ENCODE results near the gene TOX4. TPM values are rescaled to one million over a fixed set of nuclear protein-coding genes. Genes with fewer than 3 reads are reported as not detected.

The TOX4 gene
- total and polyA plus RNA-seq, 2 donors (not counting 1 experiment from before 2014, with no cell fraction given) = 33.6 to 74.1 TPM

- H3K4me1 ChIP-seq (ENCODE audit: control insufficient read depth in 2 of 2, insufficient read depth in 2 of 2, low read length in 2 of 2) = peaks cover 8 to 10% of the 10 kb centered on the region in 2 donors
- no peak overlapping the region for H3K4me2 ChIP-seq (replicated peaks; ENCODE audit: low read depth, low read length, poor library complexity, severe bottlenecking)
- no peaks in the 10 kb centered on the region for H3K79me2 ChIP-seq (ENCODE audit: control insufficient read depth, insufficient read depth, low read length)
- no peak for ATAC-seq (ENCODE audit: low read depth)
- H3K27me3 ChIP-seq (replicated peaks in 1 of 4; ENCODE audit: control extremely low read depth in 1 of 4, control insufficient read depth in 3 of 4, insufficient read depth in 4 of 4, low read length in 3 of 4) = peaks cover 0 to 30% (median 26%) of the 10 kb centered on the region in 4 experiments
- no peak overlapping the region for H3K9ac ChIP-seq (ENCODE audit: low read length)
- no peak for DNase-seq
- intact Hi-C loops (cut with micrococcal nuclease) = no loop called here
- no peak overlapping the region for H2AFZ ChIP-seq (ENCODE audit: insufficient read depth, low read depth, low read length, poor library complexity, severe bottlenecking)
- peaks cover 12% of the 10 kb centered on the region for H3K4me1 Mint-ChIP-seq
- H3K9me3 Mint-ChIP-seq (ENCODE audit: insufficient read depth) = no peaks in the 10 kb centered on the region
- H3K36me3 ChIP-seq (replicated peaks in 1 of 2; ENCODE audit: control extremely low read depth in 1 of 2, control insufficient read depth in 1 of 2, extremely low read depth in 1 of 2, insufficient read depth in 2 of 2, low read length in 1 of 2) = no peaks in the 10 kb centered on the region
- CTCF ChIA-PET = interaction anchor here (0.6 kb wide), 1 partner anchor 1004 kb away, joined by 4 read pairs; no protein-coding TSS in a partner anchor
- H3K9me3 ChIP-seq (ENCODE audit: control extremely low read depth in 1 of 3, control insufficient read depth in 2 of 3, insufficient read depth in 1 of 3, low read length in 2 of 3) = no peaks in the 10 kb centered on the region
- H3K4me3 ChIP-seq (ENCODE audit: control extremely low read depth in 1 of 5, extremely low read depth in 1 of 5, insufficient read depth in 1 of 5, low read depth in 2 of 5, low read length in 4 of 5) = no peak overlapping the region
- peaks cover 57% of the 10 kb centered on the region for H3K27me3 Mint-ChIP-seq
- POLR2A ChIA-PET = no interaction called here
- H4K20me1 ChIP-seq (ENCODE audit: control insufficient read depth, insufficient read depth, low read length, poor library complexity, severe bottlenecking) = no peaks in the 10 kb centered on the region
- TF ChIP-seq EZH2 (IDR thresholded peaks at IDR 0.05; ENCODE audit: borderline replicate concordance, insufficient read depth, low read depth, low read length, poor library complexity, severe bottlenecking) = no peak
- H3K27ac Mint-ChIP-seq = no peak overlapping the region
- no peak overlapping the region for H3K27ac ChIP-seq (ENCODE audit: low read length in 2 of 2)
- no peak overlapping the region for H3K4me3 Mint-ChIP-seq
These were observed 56.3 kb downstream of the TOX4 start for GRCh38 chr14:21533294-21533693.

- Histone ChIP-seq H3K27me3 (replicated peaks in 1 of 4; ENCODE audit: control extremely low read depth in 1 of 4, control insufficient read depth in 3 of 4, insufficient read depth in 4 of 4, low read length in 3 of 4) (peaks cover 0 to 40% (median 34%) of the 10 kb centered on the region in 4 experiments), H3K36me3 (replicated peaks in 1 of 2; ENCODE audit: control extremely low read depth in 1 of 2, control insufficient read depth in 1 of 2, extremely low read depth in 1 of 2, insufficient read depth in 2 of 2, low read length in 1 of 2) (no peaks in the 10 kb centered on the region), H2AFZ (ENCODE audit: insufficient read depth, low read depth, low read length, poor library complexity, severe bottlenecking) (no peak overlapping the region), H3K4me3 (ENCODE audit: control extremely low read depth in 1 of 5, extremely low read depth in 1 of 5, insufficient read depth in 1 of 5, low read depth in 2 of 5, low read length in 4 of 5) (no peak overlapping the region), H3K9ac (ENCODE audit: low read length) (no peak overlapping the region), H4K20me1 (ENCODE audit: control insufficient read depth, insufficient read depth, low read length, poor library complexity, severe bottlenecking) (no peaks in the 10 kb centered on the region), H3K4me2 (replicated peaks; ENCODE audit: low read depth, low read length, poor library complexity, severe bottlenecking) (no peak overlapping the region), H3K27ac (ENCODE audit: low read length in 2 of 2) (no peak overlapping the region), H3K79me2 (ENCODE audit: control insufficient read depth, insufficient read depth, low read length) (no peaks in the 10 kb centered on the region), H3K9me3 (ENCODE audit: control extremely low read depth in 1 of 3, control insufficient read depth in 2 of 3, insufficient read depth in 1 of 3, low read length in 2 of 3) (no peaks in the 10 kb centered on the region), H3K4me1 (ENCODE audit: control insufficient read depth in 2 of 2, insufficient read depth in 2 of 2, low read length in 2 of 2) (peaks cover 8 to 10% of the 10 kb centered on the region in 2 donors)
- intact Hi-C loops (cut with micrococcal nuclease) = no loop called here
- Mint-ChIP-seq H3K27ac (no peak overlapping the region), H3K9me3 (ENCODE audit: insufficient read depth) (no peaks in the 10 kb centered on the region), H3K27me3 (peaks cover 66% of the 10 kb centered on the region), H3K4me1 (peaks cover 12% of the 10 kb centered on the region), H3K4me3 (no peak overlapping the region)
- ChIA-PET POLR2A (no interaction called here), CTCF (no interaction called here)
- no peak for DNase-seq
- 20% methylated on average over 1 of the region's 4 CpGs for WGBS (ENCODE audit: insufficient coverage)
- TF ChIP-seq CTCF (IDR thresholded peaks at IDR 0.05) = no peak
- TF ChIP-seq EZH2 (IDR thresholded peaks at IDR 0.05; ENCODE audit: borderline replicate concordance, insufficient read depth, low read depth, low read length, poor library complexity, severe bottlenecking) = no peak
- ATAC-seq (ENCODE audit: low read depth) = no peak
These were observed 57.6 kb downstream of the TOX4 start for GRCh38 chr14:21534576-21534975.
